Activated T-cell treated with anti-CD3 and anti-CD28 coated beads, Interleukin-2, amount 50 U/mL, for 72 hours (primary cell): ENCODE results near the gene PSAP. TPM values are rescaled to one million over a fixed set of nuclear protein-coding genes. Genes with fewer than 3 reads are reported as not detected.

Experiments
- ATAC-seq, 2 donors: fragments of 150-1000 bp; cut with Tn5 transposase; replicated peaks in 1 of 2; 2 replicates each; pipeline ENCODE4 v1.10.0; 2021; ENCODE audit warnings: moderate library complexity in 2 of 2, mild to moderate bottlenecking in 1 of 2
- DNase-seq, 2 donors: peaks; one replicate each; pipeline ENCODE4 v3.0.0; 2021 to 2022; ENCODE audit warnings: mixed read lengths in 1 of 2
- H3K27ac Mint-ChIP-seq: one replicate; pipeline ENCODE4 v1.8.0; 2022; ENCODE audit warnings: mild to moderate bottlenecking, moderate library complexity, mixed read lengths
- H3K27me3 Mint-ChIP-seq: one replicate; pipeline ENCODE4 v1.8.0; 2022; ENCODE audit warnings: low read depth, mixed read lengths
- H3K36me3 Mint-ChIP-seq, 2 donors: one replicate each; pipeline ENCODE4 v1.8.0; 2022; ENCODE audit warnings: mixed read lengths in 2 of 2, mild to moderate bottlenecking in 1 of 2; ENCODE audit not compliant: insufficient read depth in 2 of 2
- H3K4me1 Mint-ChIP-seq: one replicate; pipeline ENCODE4 v1.8.0; 2022; ENCODE audit warnings: low read depth, mixed read lengths
- H3K4me3 Mint-ChIP-seq, 2 donors: one replicate each; pipeline ENCODE4 v1.8.0; 2022; ENCODE audit warnings: mild to moderate bottlenecking in 2 of 2, mixed read lengths in 2 of 2, moderate library complexity in 2 of 2
- H3K9me3 Mint-ChIP-seq, 2 donors: one replicate each; pipeline ENCODE4 v1.8.0; 2022; ENCODE audit warnings: mixed read lengths in 2 of 2
- total RNA-seq, 2 donors: library from RNA; stranded (reverse); gene quantifications; one replicate each; pipeline ENCODE4 v1.2.3, GENCODE V29; 2022

PSAP gene
- total RNA-seq, 2 donors from 2014 or later, result 111 to 139 TPM

- H3K36me3 Mint-ChIP-seq, result peaks cover 0 to 2% of the 10 kb centered on the region in 2 donors
- no peak overlapping the region for H3K4me3 Mint-ChIP-seq
- ATAC-seq (no peak), DNase-seq (no peak)
- peaks cover 77% of the 10 kb centered on the region for H3K4me1 Mint-ChIP-seq
- no peaks in the 10 kb centered on the region for H3K27me3 Mint-ChIP-seq
- H3K9me3 Mint-ChIP-seq, result no peaks in the 10 kb centered on the region
- no peak overlapping the region for H3K27ac Mint-ChIP-seq
These were observed 3.6 kb downstream of the PSAP start for GRCh38 chr10:71847418-71847817.

GRCh38 chr10:71846816-71847215, 4.2 kb downstream of the PSAP start:
- Mint-ChIP-seq H3K9me3 (no peaks in the 10 kb centered on the region), H3K4me3 (no peak overlapping the region), H3K4me1 (peaks cover 78% of the 10 kb centered on the region), H3K36me3 (peaks cover 0 to 2% of the 10 kb centered on the region in 2 donors), H3K27me3 (no peaks in the 10 kb centered on the region), H3K27ac (no peak overlapping the region)
- no peak for ATAC-seq
- no peak for DNase-seq

GRCh38 chr10:71845410-71846405, 5.3 kb downstream of the PSAP start:
- DNase-seq (no peak), ATAC-seq (no peak)
- Mint-ChIP-seq H3K27me3 (no peaks in the 10 kb centered on the region), H3K36me3 (no peaks in the 10 kb centered on the region), H3K9me3 (no peaks in the 10 kb centered on the region), H3K4me3 (no peak overlapping the region), H3K4me1 (peaks cover 73% of the 10 kb centered on the region), H3K27ac (no peak overlapping the region)

GRCh38 chr10:71844695-71845094, 6.4 kb downstream of the PSAP start:
- no peak for ATAC-seq
- Mint-ChIP-seq H3K27me3 (no peaks in the 10 kb centered on the region), H3K36me3 (no peaks in the 10 kb centered on the region), H3K4me3 (no peak overlapping the region), H3K9me3 (no peaks in the 10 kb centered on the region), H3K27ac (no peak overlapping the region), H3K4me1 (peaks cover 71% of the 10 kb centered on the region)
- no peak for DNase-seq

- H3K36me3 Mint-ChIP-seq, result no peaks in the 10 kb centered on the region
- no peak overlapping the region for H3K27ac Mint-ChIP-seq
- no peak for ATAC-seq
- H3K27me3 Mint-ChIP-seq, result no peaks in the 10 kb centered on the region
- H3K9me3 Mint-ChIP-seq, result no peaks in the 10 kb centered on the region
- peaks cover 69% of the 10 kb centered on the region for H3K4me1 Mint-ChIP-seq
- no peak overlapping the region for H3K4me3 Mint-ChIP-seq
- DNase-seq, result no peak
These were observed 7.0 kb downstream of the PSAP start for GRCh38 chr10:71844084-71844483.

- Mint-ChIP-seq H3K9me3 (no peaks in the 10 kb centered on the region), H3K27me3 (no peaks in the 10 kb centered on the region), H3K4me3 (peak overlapping the region in 1 of 2 donors; percentile 27), H3K27ac (no peak overlapping the region), H3K4me1 (peaks cover 69% of the 10 kb centered on the region), H3K36me3 (no peaks in the 10 kb centered on the region)
- ATAC-seq, result no peak
- no peak for DNase-seq
These were observed 8.0 kb downstream of the PSAP start for GRCh38 chr10:71842856-71843686.

- Mint-ChIP-seq H3K9me3 (no peaks in the 10 kb centered on the region), H3K4me1 (peaks cover 69% of the 10 kb centered on the region), H3K27ac (no peak overlapping the region), H3K36me3 (peaks cover 0 to 1% of the 10 kb centered on the region in 2 donors), H3K27me3 (no peaks in the 10 kb centered on the region), H3K4me3 (no peak overlapping the region)
- ATAC-seq, result no peak
- no peak for DNase-seq
These were observed 8.6 kb downstream of the PSAP start for GRCh38 chr10:71842422-71842821.

- ATAC-seq (no peak), DNase-seq (no peak)
- Mint-ChIP-seq H3K27ac (no peak overlapping the region), H3K36me3 (peaks cover 0 to 1% of the 10 kb centered on the region in 2 donors), H3K27me3 (no peaks in the 10 kb centered on the region), H3K4me3 (no peak overlapping the region), H3K9me3 (no peaks in the 10 kb centered on the region), H3K4me1 (peaks cover 76% of the 10 kb centered on the region)
These were observed 10.1 kb downstream of the PSAP start for GRCh38 chr10:71840958-71841335.

- ATAC-seq (no peak), DNase-seq (no peak)
- Mint-ChIP-seq H3K4me1 (peaks cover 74% of the 10 kb centered on the region), H3K27me3 (no peaks in the 10 kb centered on the region), H3K4me3 (no peak overlapping the region), H3K9me3 (no peaks in the 10 kb centered on the region), H3K27ac (no peak overlapping the region), H3K36me3 (peaks cover 0 to 1% of the 10 kb centered on the region in 2 donors)
These were observed 10.7 kb downstream of the PSAP start for GRCh38 chr10:71840177-71840957.

- DNase-seq, result no peak
- Mint-ChIP-seq H3K9me3 (no peaks in the 10 kb centered on the region), H3K36me3 (peaks cover 0 to 1% of the 10 kb centered on the region in 2 donors), H3K27me3 (no peaks in the 10 kb centered on the region), H3K27ac (no peak overlapping the region), H3K4me3 (no peak overlapping the region), H3K4me1 (peaks cover 59% of the 10 kb centered on the region)
- ATAC-seq, result no peak
These were observed 12.5 kb downstream of the PSAP start for GRCh38 chr10:71838264-71839211.

- no peaks in the 10 kb centered on the region for H3K9me3 Mint-ChIP-seq
- DNase-seq (no peak), ATAC-seq (peak; percentile 43 to 65)
- no peaks in the 10 kb centered on the region for H3K27me3 Mint-ChIP-seq
- H3K4me1 Mint-ChIP-seq, result peaks cover 52% of the 10 kb centered on the region
- H3K27ac Mint-ChIP-seq, result no peak overlapping the region
- H3K4me3 Mint-ChIP-seq, result no peak overlapping the region
- peaks cover 0 to 1% of the 10 kb centered on the region in 2 donors for H3K36me3 Mint-ChIP-seq
These were observed 13.8 kb downstream of the PSAP start for GRCh38 chr10:71837098-71837827.
